Measurements from ENCODE around the gene CTSL.

The CTSL gene

GRCh38 chr9:87682085-87682484 is 43.8 kb upstream of the CTSL start:
- DNase-seq (ENCODE audit: low read depth): no peak
- no peak overlapping the region for H3K4me3 ChIP-seq (ENCODE audit: low read depth, low read length)
- TF ChIP-seq CTCF (IDR thresholded peaks at IDR 0.05; ENCODE audit: low read depth, low read length, missing control alignments): no peak

- H3K4me3 ChIP-seq (ENCODE audit: low read depth, low read length): no peak overlapping the region
- TF ChIP-seq CTCF (IDR thresholded peaks at IDR 0.05; ENCODE audit: low read depth, low read length, missing control alignments): no peak
- no peak for DNase-seq (ENCODE audit: low read depth)
These were observed 43.3 kb upstream of the CTSL start for GRCh38 chr9:87682618-87683017.

GRCh38 chr9:87683751-87684626 is 41.9 kb upstream of the CTSL start:
- no peak for TF ChIP-seq CTCF (IDR thresholded peaks at IDR 0.05; ENCODE audit: low read depth, low read length, missing control alignments)
- DNase-seq (ENCODE audit: low read depth): no peak
- no peak overlapping the region for H3K4me3 ChIP-seq (ENCODE audit: low read depth, low read length)

GRCh38 chr9:87684627-87685219 is 41.2 kb upstream of the CTSL start:
- H3K4me3 ChIP-seq (ENCODE audit: low read depth, low read length): no peak overlapping the region
- peak; percentile 60 for TF ChIP-seq CTCF (IDR thresholded peaks at IDR 0.05; ENCODE audit: low read depth, low read length, missing control alignments)
- no peak for DNase-seq (ENCODE audit: low read depth)

GRCh38 chr9:87685441-87685840 is 40.5 kb upstream of the CTSL start:
- no peak for DNase-seq (ENCODE audit: low read depth)
- no peak for TF ChIP-seq CTCF (IDR thresholded peaks at IDR 0.05; ENCODE audit: low read depth, low read length, missing control alignments)
- no peak overlapping the region for H3K4me3 ChIP-seq (ENCODE audit: low read depth, low read length)

- no peak overlapping the region for H3K4me3 ChIP-seq (ENCODE audit: low read depth, low read length)
- no peak for DNase-seq (ENCODE audit: low read depth)
- peak; percentile 6 for TF ChIP-seq CTCF (IDR thresholded peaks at IDR 0.05; ENCODE audit: low read depth, low read length, missing control alignments)
These were observed 39.9 kb upstream of the CTSL start for GRCh38 chr9:87685871-87686519.

All from GM12864 (cell line).